ENCODE data around the gene SPHKAP. TPM values are rescaled to one million over a fixed set of nuclear protein-coding genes. Genes with fewer than 3 reads are reported as not detected.

The SPHKAP gene
- total and polyA plus RNA-seq, 2 donors (not counting 1 experiment from before 2014, with no cell fraction given): not detected

GRCh38 chr2:228063558-228063957, 117.9 kb downstream of the SPHKAP start:
- Histone ChIP-seq H3K4me3 (replicated peaks in 1 of 4; ENCODE audit: control extremely low read depth in 1 of 4, insufficient read depth in 1 of 4, low read depth in 3 of 4, low read length in 4 of 4) (no peak overlapping the region), H3K9ac (ENCODE audit: insufficient read depth, low read length) (no peak overlapping the region), H3K4me1 (ENCODE audit: control insufficient read depth, extremely low read depth, insufficient read depth, low read length) (no peaks in the 10 kb centered on the region), H3K79me2 (ENCODE audit: control insufficient read depth, insufficient read depth, low read length) (no peaks in the 10 kb centered on the region), H3K27ac (ENCODE audit: insufficient read depth, low read length) (no peak overlapping the region), H4K20me1 (ENCODE audit: control insufficient read depth, extremely low read depth, insufficient read depth, low read length) (no peaks in the 10 kb centered on the region), H3K36me3 (ENCODE audit: control insufficient read depth, insufficient read depth, low read length) (no peaks in the 10 kb centered on the region), H3K9me3 (ENCODE audit: control insufficient read depth, insufficient read depth, low read depth, low read length) (no peaks in the 10 kb centered on the region), H3K4me2 (ENCODE audit: extremely low read depth, insufficient read depth, low read length) (no peak overlapping the region), H3K27me3 (ENCODE audit: control insufficient read depth, insufficient read depth, low read length) (no peaks in the 10 kb centered on the region), H2AFZ (ENCODE audit: low read length) (no peak overlapping the region)
- no peak for TF ChIP-seq EZH2 (IDR thresholded peaks at IDR 0.05; ENCODE audit: low read length, missing control alignments)
- no peak for TF ChIP-seq CTCF (conservative IDR thresholded peaks at IDR 0.05 in 1 of 2, IDR thresholded peaks at IDR 0.05 in 1 of 2; ENCODE audit: low read depth in 1 of 2, low read length in 2 of 2)
- DNase-seq (ENCODE audit: low read depth in 2 of 2): no peak

DNA sequence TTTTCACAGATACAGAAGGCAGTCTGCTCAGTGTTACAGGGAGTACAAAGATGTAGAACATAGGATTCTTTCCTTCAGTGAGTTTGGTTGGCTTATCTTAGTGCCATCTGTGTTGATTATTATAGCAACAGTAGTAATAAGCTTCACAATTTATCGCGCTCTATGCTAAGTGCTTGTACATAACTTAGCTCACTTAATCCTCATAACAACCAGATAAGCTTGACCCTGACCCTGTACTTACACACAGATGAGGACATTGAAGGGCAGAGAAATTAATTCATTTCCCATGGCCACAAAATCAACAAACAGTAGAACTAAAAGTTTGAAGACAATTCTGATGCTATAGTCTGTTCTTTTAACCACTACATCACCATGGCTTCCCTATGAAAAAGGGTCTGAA, 121.8 kb downstream of the SPHKAP start:
- H3K9ac ChIP-seq (ENCODE audit: insufficient read depth, low read length): no peak overlapping the region
- no peak for TF ChIP-seq CTCF (conservative IDR thresholded peaks at IDR 0.05 in 1 of 2, IDR thresholded peaks at IDR 0.05 in 1 of 2; ENCODE audit: low read depth in 1 of 2, low read length in 2 of 2)
- no peak for TF ChIP-seq EZH2 (IDR thresholded peaks at IDR 0.05; ENCODE audit: low read length, missing control alignments)
- no peak overlapping the region for H2AFZ ChIP-seq (ENCODE audit: low read length)
- no peak overlapping the region for H3K27ac ChIP-seq (ENCODE audit: insufficient read depth, low read length)
- H3K36me3 ChIP-seq (ENCODE audit: control insufficient read depth, insufficient read depth, low read length): no peaks in the 10 kb centered on the region
- H3K4me1 ChIP-seq (ENCODE audit: control insufficient read depth, extremely low read depth, insufficient read depth, low read length): no peaks in the 10 kb centered on the region
- H3K79me2 ChIP-seq (ENCODE audit: control insufficient read depth, insufficient read depth, low read length): no peaks in the 10 kb centered on the region
- DNase-seq (ENCODE audit: low read depth in 2 of 2): no peak
- no peak overlapping the region for H3K4me3 ChIP-seq (replicated peaks in 1 of 4; ENCODE audit: control extremely low read depth in 1 of 4, insufficient read depth in 1 of 4, low read depth in 3 of 4, low read length in 4 of 4)
- H3K9me3 ChIP-seq (ENCODE audit: control insufficient read depth, insufficient read depth, low read depth, low read length): no peaks in the 10 kb centered on the region
- no peaks in the 10 kb centered on the region for H4K20me1 ChIP-seq (ENCODE audit: control insufficient read depth, extremely low read depth, insufficient read depth, low read length)
- no peak overlapping the region for H3K4me2 ChIP-seq (ENCODE audit: extremely low read depth, insufficient read depth, low read length)
- H3K27me3 ChIP-seq (ENCODE audit: control insufficient read depth, insufficient read depth, low read length): no peaks in the 10 kb centered on the region

DNA sequence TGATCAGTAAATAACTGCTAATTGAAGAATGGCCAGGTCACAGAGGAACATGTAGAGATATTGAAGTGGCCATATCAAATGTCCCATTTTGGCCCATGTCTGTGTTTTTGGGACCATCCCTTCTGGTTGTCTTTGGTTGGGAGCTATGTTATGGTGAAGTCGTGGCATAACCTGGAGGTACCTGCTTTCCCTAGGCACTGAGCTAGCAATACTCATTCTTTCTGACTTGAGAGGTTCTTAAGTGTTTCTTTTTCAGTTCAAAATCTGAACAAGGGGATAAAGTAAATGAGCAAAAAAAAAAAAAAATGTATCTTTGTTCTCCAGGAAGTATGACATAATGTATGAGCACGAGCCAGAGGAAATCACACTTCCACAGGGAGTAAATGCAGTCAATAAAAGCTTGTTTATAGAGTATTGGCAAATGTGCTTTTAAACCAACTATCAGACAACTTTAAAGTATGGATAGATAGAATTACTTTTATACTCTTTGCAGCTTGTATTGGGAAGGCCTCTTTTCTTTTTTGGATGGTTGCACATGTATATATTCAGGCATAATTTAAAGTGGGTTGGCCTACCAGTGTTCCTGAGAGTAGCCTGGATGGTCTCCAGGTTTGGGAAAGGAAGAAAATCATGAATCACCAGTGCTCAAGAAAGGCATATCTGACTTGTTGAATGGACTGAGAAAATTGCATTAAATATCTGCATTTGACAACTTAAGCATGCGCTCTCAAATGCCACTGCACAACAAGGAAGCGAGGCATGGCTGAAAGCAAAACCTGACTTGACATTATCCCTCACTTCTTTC, 125.0 kb downstream of the SPHKAP start:
- Histone ChIP-seq H3K79me2 (ENCODE audit: control insufficient read depth, insufficient read depth, low read length) (no peaks in the 10 kb centered on the region), H4K20me1 (ENCODE audit: control insufficient read depth, extremely low read depth, insufficient read depth, low read length) (no peaks in the 10 kb centered on the region), H3K4me2 (ENCODE audit: extremely low read depth, insufficient read depth, low read length) (no peak overlapping the region), H3K4me1 (ENCODE audit: control insufficient read depth, extremely low read depth, insufficient read depth, low read length) (no peaks in the 10 kb centered on the region), H3K4me3 (replicated peaks in 1 of 4; ENCODE audit: control extremely low read depth in 1 of 4, insufficient read depth in 1 of 4, low read depth in 3 of 4, low read length in 4 of 4) (no peak overlapping the region), H3K9ac (ENCODE audit: insufficient read depth, low read length) (no peak overlapping the region), H3K27me3 (ENCODE audit: control insufficient read depth, insufficient read depth, low read length) (no peaks in the 10 kb centered on the region), H3K9me3 (ENCODE audit: control insufficient read depth, insufficient read depth, low read depth, low read length) (no peaks in the 10 kb centered on the region), H2AFZ (ENCODE audit: low read length) (no peak overlapping the region), H3K36me3 (ENCODE audit: control insufficient read depth, insufficient read depth, low read length) (no peaks in the 10 kb centered on the region), H3K27ac (ENCODE audit: insufficient read depth, low read length) (no peak overlapping the region)
- DNase-seq (ENCODE audit: low read depth in 2 of 2): no peak
- TF ChIP-seq EZH2 (IDR thresholded peaks at IDR 0.05; ENCODE audit: low read length, missing control alignments) (no peak), CTCF (conservative IDR thresholded peaks at IDR 0.05 in 1 of 2, IDR thresholded peaks at IDR 0.05 in 1 of 2; ENCODE audit: low read depth in 1 of 2, low read length in 2 of 2) (no peak)
